Glutamatergic neuron (in vitro differentiated cells): Measurements from ENCODE around the gene ZDHHC16. TPM values are rescaled to one million over a fixed set of nuclear protein-coding genes. Genes with fewer than 3 reads are reported as not detected.
"Not testable (repeated sequence)": the region's sequence is repeated elsewhere in the genome, so short reads cannot be mapped to it uniquely, and the experiment has no call there.

ENCODE experiments used
- DNase-seq: peaks from one replicate; pipeline ENCODE4 v3.0.0; 2022
- H3K27ac Mint-ChIP-seq: one replicate; pipeline ENCODE4 v1.8.0; 2020; ENCODE audit warnings: mild to moderate bottlenecking, mixed read lengths, inconsistent platforms; ENCODE audit not compliant: unreplicated experiment
- H3K27me3 Mint-ChIP-seq: one replicate; pipeline ENCODE4 v1.8.0; 2020; ENCODE audit warnings: mild to moderate bottlenecking, moderate library complexity, mixed read lengths, inconsistent platforms; ENCODE audit not compliant: unreplicated experiment
- H3K36me3 Mint-ChIP-seq: one replicate; pipeline ENCODE4 v1.8.0; 2020; ENCODE audit warnings: mild to moderate bottlenecking, mixed read lengths, inconsistent platforms; ENCODE audit not compliant: unreplicated experiment
- H3K4me1 Mint-ChIP-seq: one replicate; pipeline ENCODE4 v1.8.0; 2020; ENCODE audit warnings: mild to moderate bottlenecking, low read depth, mixed read lengths, inconsistent platforms; ENCODE audit not compliant: unreplicated experiment
- H3K4me3 Mint-ChIP-seq: one replicate; pipeline ENCODE4 v1.8.0; 2020; ENCODE audit warnings: mild to moderate bottlenecking, mixed read lengths, inconsistent platforms; ENCODE audit not compliant: unreplicated experiment
- H3K9me3 Mint-ChIP-seq: one replicate; pipeline ENCODE4 v1.8.0; 2020; ENCODE audit warnings: mild to moderate bottlenecking, moderate library complexity, mixed read lengths, inconsistent platforms; ENCODE audit not compliant: unreplicated experiment
- total RNA-seq: library from RNA; stranded (reverse); fragmentation: NEBNext Ultra II Directional; extraction: Animal tissue kit (Norgen Biotek cat#: 25700); gene quantifications from one replicate; pipeline ENCODE4 v1.2.1, GENCODE V29; 2021; ENCODE audit not compliant: unreplicated experiment
- TF ChIP-seq, protein P1 (sequence below): fragments of 200-600 bp; sonication (generic); IDR thresholded peaks from one replicate; pipeline ENCODE4 v1.5.0; 2021; ENCODE audit not compliant: partially characterized antibody, unreplicated experiment

Gene ZDHHC16
- total RNA-seq, 1 donor from 2014 or later = 61.5 TPM

DNA sequence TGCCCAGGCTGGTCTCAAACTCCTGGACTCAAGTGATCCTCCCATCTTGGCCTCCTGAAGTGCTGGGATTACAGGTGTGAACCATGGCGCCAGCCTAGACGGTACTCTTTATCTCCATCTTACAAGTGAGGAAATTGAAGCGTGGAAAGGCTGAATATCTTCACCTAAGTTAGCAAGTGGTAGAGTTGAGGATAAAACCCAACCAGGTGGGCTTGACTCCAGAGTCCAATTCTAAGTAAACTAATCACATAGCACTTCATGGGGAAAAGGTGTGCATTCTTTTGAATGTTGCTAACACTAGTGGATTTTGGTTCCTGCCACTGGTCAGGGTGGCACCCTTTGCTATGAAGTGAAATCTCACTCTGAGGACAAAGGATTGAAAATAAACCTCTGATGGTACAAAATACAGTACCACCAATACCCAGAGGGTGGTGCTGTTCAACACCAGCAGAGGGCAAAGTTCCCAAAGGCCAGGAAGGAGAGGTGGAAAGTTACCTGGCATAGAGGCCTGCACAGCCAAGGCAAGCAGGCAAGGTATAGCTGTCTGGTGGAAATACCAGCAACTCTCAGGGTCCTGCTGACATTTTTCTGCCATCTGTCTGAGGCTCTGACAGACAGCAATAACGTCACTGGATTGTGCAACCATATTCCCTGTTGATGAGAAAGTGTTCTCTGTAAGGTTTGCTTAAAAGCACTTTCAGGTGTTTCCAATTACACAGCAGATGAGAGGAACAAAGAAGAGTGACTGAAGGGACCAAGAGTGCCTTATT is 17.6 kb downstream of the ZDHHC16 start:
- Mint-ChIP-seq H3K4me1 (no peaks in the 10 kb centered on the region), H3K4me3 (no peak overlapping the region), H3K27me3 (peaks cover 2% of the 10 kb centered on the region), H3K36me3 (no peaks in the 10 kb centered on the region), H3K9me3 (no peaks in the 10 kb centered on the region), H3K27ac (peak overlapping the region; percentile 38)
- DNase-seq = peak; percentile 33
- TF ChIP-seq, protein P1, sequence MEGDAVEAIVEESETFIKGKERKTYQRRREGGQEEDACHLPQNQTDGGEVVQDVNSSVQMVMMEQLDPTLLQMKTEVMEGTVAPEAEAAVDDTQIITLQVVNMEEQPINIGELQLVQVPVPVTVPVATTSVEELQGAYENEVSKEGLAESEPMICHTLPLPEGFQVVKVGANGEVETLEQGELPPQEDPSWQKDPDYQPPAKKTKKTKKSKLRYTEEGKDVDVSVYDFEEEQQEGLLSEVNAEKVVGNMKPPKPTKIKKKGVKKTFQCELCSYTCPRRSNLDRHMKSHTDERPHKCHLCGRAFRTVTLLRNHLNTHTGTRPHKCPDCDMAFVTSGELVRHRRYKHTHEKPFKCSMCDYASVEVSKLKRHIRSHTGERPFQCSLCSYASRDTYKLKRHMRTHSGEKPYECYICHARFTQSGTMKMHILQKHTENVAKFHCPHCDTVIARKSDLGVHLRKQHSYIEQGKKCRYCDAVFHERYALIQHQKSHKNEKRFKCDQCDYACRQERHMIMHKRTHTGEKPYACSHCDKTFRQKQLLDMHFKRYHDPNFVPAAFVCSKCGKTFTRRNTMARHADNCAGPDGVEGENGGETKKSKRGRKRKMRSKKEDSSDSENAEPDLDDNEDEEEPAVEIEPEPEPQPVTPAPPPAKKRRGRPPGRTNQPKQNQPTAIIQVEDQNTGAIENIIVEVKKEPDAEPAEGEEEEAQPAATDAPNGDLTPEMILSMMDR = peak; percentile 85

DNA sequence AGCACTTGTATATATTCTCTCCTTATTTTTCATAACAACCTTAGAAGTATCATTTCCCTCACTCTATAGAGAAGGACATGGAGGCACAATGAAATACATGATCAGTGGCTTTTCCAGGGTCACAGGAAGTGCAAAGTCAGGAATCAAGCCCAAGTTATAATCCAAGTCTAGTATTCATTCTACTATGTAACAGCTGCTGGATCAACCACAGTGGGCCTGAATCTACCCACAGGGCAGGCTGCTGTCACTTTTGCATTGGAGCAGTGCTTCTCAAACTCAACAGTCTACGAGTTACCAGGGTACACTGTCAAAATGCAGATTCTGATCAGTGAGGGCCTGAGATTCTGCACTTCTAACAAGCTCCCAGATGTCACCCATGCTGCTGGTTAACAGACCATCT is 18.3 kb downstream of the ZDHHC16 start:
- H3K4me3 Mint-ChIP-seq = no peak overlapping the region
- peaks cover 1% of the 10 kb centered on the region for H3K27me3 Mint-ChIP-seq
- H3K9me3 Mint-ChIP-seq = no peaks in the 10 kb centered on the region
- H3K27ac Mint-ChIP-seq = peak overlapping the region; percentile 36
- no peaks in the 10 kb centered on the region for H3K4me1 Mint-ChIP-seq
- TF ChIP-seq, protein P1 = no peak
- no peaks in the 10 kb centered on the region for H3K36me3 Mint-ChIP-seq
- no peak for DNase-seq

DNA sequence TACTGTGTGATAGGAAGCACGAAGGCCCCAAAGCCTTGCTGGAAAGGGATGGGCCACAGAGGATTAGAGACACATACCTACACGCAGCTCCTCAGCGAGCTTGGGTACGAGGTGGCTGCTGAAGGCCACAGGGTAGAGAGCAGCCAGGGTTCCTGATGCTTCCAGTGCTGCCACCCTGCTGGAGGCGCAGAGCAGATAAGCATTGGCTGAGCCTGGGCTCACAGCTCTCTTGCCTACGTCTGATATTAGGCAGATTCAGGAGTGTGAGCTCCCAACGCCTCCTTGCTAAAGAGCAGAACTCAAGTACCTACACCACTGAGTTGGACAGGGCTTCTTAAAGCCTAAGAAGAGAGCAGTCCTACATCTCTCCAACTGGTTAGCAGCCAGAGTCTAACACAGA is 20.0 kb downstream of the ZDHHC16 start:
- H3K4me3 Mint-ChIP-seq = no peak overlapping the region
- DNase-seq = no peak
- H3K27ac Mint-ChIP-seq = no peak overlapping the region
- no peaks in the 10 kb centered on the region for H3K4me1 Mint-ChIP-seq
- no peaks in the 10 kb centered on the region for H3K9me3 Mint-ChIP-seq
- no peaks in the 10 kb centered on the region for H3K27me3 Mint-ChIP-seq
- H3K36me3 Mint-ChIP-seq = no peaks in the 10 kb centered on the region
- TF ChIP-seq, protein P1 = no peak

DNA sequence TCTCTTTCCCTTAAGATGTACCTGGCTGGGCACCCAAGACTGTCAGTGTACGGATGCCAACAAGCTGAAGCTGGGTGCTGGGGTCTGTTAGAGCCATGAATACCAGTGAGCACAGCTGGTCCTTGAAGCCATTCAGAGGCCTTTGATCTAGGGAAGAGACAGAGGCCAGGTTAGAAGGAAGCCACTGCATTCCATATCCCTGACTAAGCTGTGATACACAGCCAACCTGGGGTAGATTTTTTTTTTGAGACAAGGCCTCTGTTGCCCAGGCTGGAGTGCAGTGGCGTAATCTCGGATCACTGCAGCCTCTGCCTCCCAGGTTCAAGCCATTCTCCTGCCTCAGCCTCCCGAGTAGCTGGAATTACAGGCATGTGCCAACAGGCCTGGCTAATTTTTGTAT is 20.8 kb downstream of the ZDHHC16 start:
- Mint-ChIP-seq H3K4me1 (no peaks in the 10 kb centered on the region), H3K9me3 (no peaks in the 10 kb centered on the region), H3K27me3 (no peaks in the 10 kb centered on the region), H3K4me3 (no peak overlapping the region), H3K36me3 (no peaks in the 10 kb centered on the region), H3K27ac (no peak overlapping the region)
- no peak for DNase-seq
- TF ChIP-seq, protein P1 = no peak

DNA sequence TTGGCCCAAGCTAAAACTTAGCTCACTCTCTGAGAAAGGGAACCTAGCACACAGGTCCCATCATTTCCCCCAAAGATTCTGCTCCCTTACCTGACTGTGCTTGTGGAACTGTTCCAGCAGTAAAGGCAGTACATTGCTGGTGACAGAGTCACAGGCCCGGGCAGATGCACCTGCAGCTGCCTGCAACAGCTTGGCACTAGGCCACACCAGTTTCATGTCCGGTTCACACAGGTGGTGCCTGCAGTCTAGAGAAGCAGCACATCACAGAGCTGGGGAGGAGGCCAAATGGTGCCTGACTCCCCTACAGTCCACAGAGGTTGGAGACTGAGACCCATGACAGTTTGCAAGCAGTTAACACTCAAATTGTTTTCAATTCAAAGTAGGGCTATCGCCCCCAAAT is 22.2 kb downstream of the ZDHHC16 start:
- Mint-ChIP-seq H3K4me3 (no peak overlapping the region), H3K27ac (no peak overlapping the region), H3K27me3 (no peaks in the 10 kb centered on the region)

DNA sequence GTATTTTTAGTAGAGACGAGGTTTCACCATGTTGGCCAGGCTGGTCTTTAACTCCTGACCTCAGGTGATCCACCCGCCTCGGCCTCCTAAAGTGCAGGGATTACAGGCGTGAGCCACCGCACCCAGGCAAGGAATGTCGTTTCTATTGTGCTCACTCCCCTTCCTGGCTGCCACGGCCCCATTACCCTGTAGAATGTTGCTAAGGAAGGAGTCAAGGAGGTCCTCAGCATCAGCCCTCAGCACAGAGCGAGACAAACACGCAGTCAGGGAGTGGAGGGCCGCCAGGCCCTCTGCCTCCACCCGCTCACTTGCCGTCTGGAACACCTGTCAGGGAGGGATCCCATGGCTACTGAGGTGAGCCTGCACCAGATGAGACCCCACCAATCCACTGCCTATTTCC is 22.8 kb downstream of the ZDHHC16 start:
- not testable (repeated sequence) for DNase-seq, H3K36me3 Mint-ChIP-seq, H3K4me1 Mint-ChIP-seq, H3K4me3 Mint-ChIP-seq, H3K9me3 Mint-ChIP-seq, H3K27me3 Mint-ChIP-seq, H3K27ac Mint-ChIP-seq

More for the DNA sequence above, 22.2 kb downstream of the ZDHHC16 start:
- H3K4me1 Mint-ChIP-seq = no peaks in the 10 kb centered on the region
- no peaks in the 10 kb centered on the region for H3K36me3 Mint-ChIP-seq
- TF ChIP-seq, protein P1 = no peak
- H3K9me3 Mint-ChIP-seq = peaks cover under 1% of the 10 kb centered on the region
- DNase-seq = no peak
